Measurements from ENCODE around the gene COQ7. TPM values are rescaled to one million over a fixed set of nuclear protein-coding genes. Genes with fewer than 3 reads are reported as not detected.

Gene COQ7
- polyA plus RNA-seq, 1 of the 3 experiments (the other 2 are of a cell fraction): 24.0 TPM

DNA sequence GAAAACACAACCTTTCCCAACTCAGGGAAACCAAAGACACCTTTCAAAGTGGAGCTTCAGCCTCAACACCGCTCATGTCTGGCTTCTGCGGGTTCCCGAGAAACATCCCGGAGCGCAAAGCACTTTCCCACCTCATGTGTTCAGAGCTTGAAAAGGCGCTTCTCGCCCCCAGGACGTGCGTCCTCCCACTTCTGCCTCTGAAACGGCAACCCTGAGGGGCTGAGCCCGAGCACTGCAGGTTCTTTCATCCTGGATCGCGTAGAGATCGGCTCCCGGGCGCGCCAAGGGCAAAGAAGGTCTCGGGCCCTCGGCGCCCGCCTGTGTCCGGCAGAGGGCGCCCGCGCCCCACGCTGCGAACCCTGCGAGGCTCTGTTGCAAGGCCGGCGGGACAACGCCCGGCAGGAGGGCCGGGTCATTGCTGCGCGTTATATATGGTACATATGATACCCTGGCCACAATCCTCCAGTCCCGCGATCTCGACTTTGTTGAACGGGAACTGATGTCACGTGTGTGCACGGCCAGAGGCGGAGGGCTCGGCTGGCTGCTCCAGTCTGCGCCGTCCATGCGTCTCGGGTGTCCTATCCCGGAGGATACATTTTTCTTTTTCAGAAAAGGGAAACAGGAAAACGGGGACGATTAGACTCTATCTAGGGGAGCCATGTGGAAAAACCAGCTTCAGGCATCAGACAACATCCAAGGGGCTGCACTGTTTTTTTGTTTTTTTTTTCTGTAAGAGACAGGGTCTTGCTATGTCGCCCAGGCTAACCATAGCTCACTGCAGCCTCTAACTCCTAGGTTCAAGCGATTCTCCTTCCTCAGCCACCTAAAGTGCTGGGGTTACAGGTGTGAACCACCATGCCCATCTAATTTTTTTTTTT, 19.1 kb downstream of the COQ7 start:
- CTCF ChIA-PET: interaction anchor here (0.5 to 6.0 kb wide), 79 partner anchors 9 to 649 kb away, joined by 3 to 82 read pairs (median 5); partner anchors contain the start of genes COQ7, ITPRIPL2, RPS15A and SYT17
- H3K36me3 ChIP-seq (replicated peaks in 1 of 2; ENCODE audit: control insufficient read depth in 1 of 2, insufficient read depth in 2 of 2, low read length in 1 of 2): no peaks in the 10 kb centered on the region
- 20% methylated on average over 21 of the region's 52 CpGs for WGBS (ENCODE audit: low lambda C conversion rate)
- H3K4me1 ChIP-seq (ENCODE audit: control insufficient read depth in 1 of 2, insufficient read depth in 2 of 2, low read depth in 1 of 2, low read length in 1 of 2): peaks cover 6 to 8% of the 10 kb centered on the region in 2 experiments; a peak in 2 of 4 replicates
- no peaks in the 10 kb centered on the region for H4K20me1 ChIP-seq (ENCODE audit: insufficient read depth)
- H3K4me3 ChIP-seq (ENCODE audit: low read depth in 2 of 2, low read length in 1 of 2): peak overlapping the region; percentile 41 to 57
- POLR2A ChIA-PET: interaction anchor here (1.5 kb wide), 1 partner anchor 286 kb away, joined by 3 read pairs; no protein-coding TSS in a partner anchor
- H3K9me3 ChIP-seq: no peaks in the 10 kb centered on the region
- no peaks in the 10 kb centered on the region for H3K9me2 ChIP-seq
- no peak overlapping the region for H3K27ac ChIP-seq (ENCODE audit: low read depth in 2 of 2, low read length in 1 of 2)
- H2AFZ ChIP-seq (ENCODE audit: low read depth): peak overlapping the region; percentile 93
- H3K27me3 ChIP-seq (ENCODE audit: insufficient read depth): no peaks in the 10 kb centered on the region
- H3F3A ChIP-seq (replicated peaks; ENCODE audit: insufficient read depth): no peaks in the 10 kb centered on the region
- peak overlapping the region; percentile 90 for H3K4me2 ChIP-seq
- H3K9ac ChIP-seq: peak overlapping the region; percentile 51; the same call in 1 of the 2 replicates
- H3K79me2 ChIP-seq (ENCODE audit: insufficient read depth): no peaks in the 10 kb centered on the region
- peak; percentile 92 for DNase-seq
- no peak for TF ChIP-seq NFIC (IDR thresholded peaks at IDR 0.05; ENCODE audit: borderline replicate concordance)
- TF ChIP-seq FOXM1 (IDR thresholded peaks at IDR 0.05; ENCODE audit: low read depth): no peak
- no peak for TF ChIP-seq EZH2phosphoT487 (IDR thresholded peaks at IDR 0.05; ENCODE audit: borderline replicate concordance, low read depth)
- TF ChIP-seq, protein P1, sequence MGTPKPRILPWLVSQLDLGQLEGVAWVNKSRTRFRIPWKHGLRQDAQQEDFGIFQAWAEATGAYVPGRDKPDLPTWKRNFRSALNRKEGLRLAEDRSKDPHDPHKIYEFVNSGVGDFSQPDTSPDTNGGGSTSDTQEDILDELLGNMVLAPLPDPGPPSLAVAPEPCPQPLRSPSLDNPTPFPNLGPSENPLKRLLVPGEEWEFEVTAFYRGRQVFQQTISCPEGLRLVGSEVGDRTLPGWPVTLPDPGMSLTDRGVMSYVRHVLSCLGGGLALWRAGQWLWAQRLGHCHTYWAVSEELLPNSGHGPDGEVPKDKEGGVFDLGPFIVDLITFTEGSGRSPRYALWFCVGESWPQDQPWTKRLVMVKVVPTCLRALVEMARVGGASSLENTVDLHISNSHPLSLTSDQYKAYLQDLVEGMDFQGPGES (IDR thresholded peaks at IDR 0.05; ENCODE audit: low read depth, low read length): no peak
- TF ChIP-seq TAF1 (IDR thresholded peaks at IDR 0.05; ENCODE audit: borderline replicate concordance, low read depth, low read length): peak; percentile 64; the same call in 1 of the 2 replicates
- TF ChIP-seq RAD21 (IDR thresholded peaks at IDR 0.05; ENCODE audit: low read length): peak; percentile 97
- TF ChIP-seq NRF1 (IDR thresholded peaks at IDR 0.05; ENCODE audit: low read depth, low read length): peak; percentile 36
- TF ChIP-seq RXRA (IDR thresholded peaks at IDR 0.05; ENCODE audit: borderline replicate concordance, low read depth): no peak
- peak; percentile 74 for TF ChIP-seq POLR2AphosphoS5 (IDR thresholded peaks at IDR 0.05; ENCODE audit: low read depth, low read length)
- no peak for TF ChIP-seq JUND (IDR thresholded peaks at IDR 0.05)
- TF ChIP-seq TCF12 (IDR thresholded peaks at IDR 0.05): no peak
- TF ChIP-seq MAX (IDR thresholded peaks at IDR 0.05; ENCODE audit: low read depth): peak; percentile 81
- peak; percentile 22; the same call in 1 of the 2 replicates for TF ChIP-seq SIN3A (IDR thresholded peaks at IDR 0.05; ENCODE audit: borderline replicate concordance, low read depth, low read length)
- TF ChIP-seq GATA2 (CRISPR knock-in tag; IDR thresholded peaks at IDR 0.05): no peak
- no peak for TF ChIP-seq TEAD4 (IDR thresholded peaks at IDR 0.05; ENCODE audit: borderline replicate concordance, insufficient read depth)
- peak; percentile 98 for TF ChIP-seq CHD2 (IDR thresholded peaks at IDR 0.05; ENCODE audit: low read length, partially characterized antibody)
- TF ChIP-seq, protein P2, sequence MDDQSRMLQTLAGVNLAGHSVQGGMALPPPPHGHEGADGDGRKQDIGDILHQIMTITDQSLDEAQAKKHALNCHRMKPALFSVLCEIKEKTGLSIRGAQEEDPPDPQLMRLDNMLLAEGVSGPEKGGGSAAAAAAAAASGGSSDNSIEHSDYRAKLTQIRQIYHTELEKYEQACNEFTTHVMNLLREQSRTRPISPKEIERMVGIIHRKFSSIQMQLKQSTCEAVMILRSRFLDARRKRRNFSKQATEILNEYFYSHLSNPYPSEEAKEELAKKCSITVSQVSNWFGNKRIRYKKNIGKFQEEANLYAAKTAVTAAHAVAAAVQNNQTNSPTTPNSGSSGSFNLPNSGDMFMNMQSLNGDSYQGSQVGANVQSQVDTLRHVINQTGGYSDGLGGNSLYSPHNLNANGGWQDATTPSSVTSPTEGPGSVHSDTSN (IDR thresholded peaks at IDR 0.05): no peak
- TF ChIP-seq YY1 (IDR thresholded peaks at IDR 0.05; ENCODE audit: low read depth): no peak
- TF ChIP-seq MEF2A (IDR thresholded peaks at IDR 0.05; ENCODE audit: borderline replicate concordance, low read depth): no peak
- TF ChIP-seq USF1 (IDR thresholded peaks at IDR 0.05; ENCODE audit: borderline replicate concordance, low read depth): peak; percentile 82
- no peak; the same call in 1 of the 2 replicates for TF ChIP-seq FOXJ3 (CRISPR knock-in tag; IDR thresholded peaks at IDR 0.05)
- TF ChIP-seq EP300 (IDR thresholded peaks at IDR 0.05; ENCODE audit: borderline replicate concordance in 1 of 2, low read depth in 1 of 2, low read length in 1 of 2): no peak
- TF ChIP-seq MXI1 (IDR thresholded peaks at IDR 0.05; ENCODE audit: low read depth, low read length): peak; percentile 81
- TF ChIP-seq ELF1 (IDR thresholded peaks at IDR 0.05): no peak
- TF ChIP-seq, protein P3, sequence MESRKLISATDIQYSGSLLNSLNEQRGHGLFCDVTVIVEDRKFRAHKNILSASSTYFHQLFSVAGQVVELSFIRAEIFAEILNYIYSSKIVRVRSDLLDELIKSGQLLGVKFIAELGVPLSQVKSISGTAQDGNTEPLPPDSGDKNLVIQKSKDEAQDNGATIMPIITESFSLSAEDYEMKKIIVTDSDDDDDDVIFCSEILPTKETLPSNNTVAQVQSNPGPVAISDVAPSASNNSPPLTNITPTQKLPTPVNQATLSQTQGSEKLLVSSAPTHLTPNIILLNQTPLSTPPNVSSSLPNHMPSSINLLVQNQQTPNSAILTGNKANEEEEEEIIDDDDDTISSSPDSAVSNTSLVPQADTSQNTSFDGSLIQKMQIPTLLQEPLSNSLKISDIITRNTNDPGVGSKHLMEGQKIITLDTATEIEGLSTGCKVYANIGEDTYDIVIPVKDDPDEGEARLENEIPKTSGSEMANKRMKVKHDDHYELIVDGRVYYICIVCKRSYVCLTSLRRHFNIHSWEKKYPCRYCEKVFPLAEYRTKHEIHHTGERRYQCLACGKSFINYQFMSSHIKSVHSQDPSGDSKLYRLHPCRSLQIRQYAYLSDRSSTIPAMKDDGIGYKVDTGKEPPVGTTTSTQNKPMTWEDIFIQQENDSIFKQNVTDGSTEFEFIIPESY (IDR thresholded peaks at IDR 0.05; ENCODE audit: borderline replicate concordance, low read depth): peak; percentile 93
- TF ChIP-seq RFX5 (IDR thresholded peaks at IDR 0.05; ENCODE audit: low read length): 0 out of 2 replicates have a peak, but pooled peaks have one; percentile 36
- TF ChIP-seq FOSL2 (IDR thresholded peaks at IDR 0.05; ENCODE audit: borderline replicate concordance, low read depth): no peak

Data from SK-N-SH (cell line).